Breast epithelium (tissue), 4 donors: Measurements from ENCODE around the gene FRK. TPM values are rescaled to one million over a fixed set of nuclear protein-coding genes. Genes with fewer than 3 reads are reported as not detected.

Experiments used
- DNase-seq, 2 donors: peaks; one replicate each; pipeline ENCODE4 v3.0.0-alpha.2; 2019; ENCODE audit warnings: low spot score in 2 of 2
- H3K27ac ChIP-seq, 2 donors: fragments of 200-600 bp; sonication (generic) in 1 of 2; one replicate each; pipeline ENCODE4 v1.5.1; 2016 to 2019; ENCODE audit warnings: mild to moderate bottlenecking in 1 of 2
- H3K27me3 ChIP-seq, 2 donors: fragments of 200-600 bp; sonication (generic) in 1 of 2; one replicate each; pipeline versions ENCODE4 v1.5.1 to v1.6.0; 2017 to 2019; ENCODE audit warnings: control low read depth in 1 of 2, mild to moderate bottlenecking in 1 of 2
- H3K36me3 ChIP-seq: fragments of 200-600 bp; one replicate; pipeline ENCODE4 v1.5.1; 2019
- H3K4me1 ChIP-seq, 2 donors: fragments of 200-600 bp; sonication (generic); one replicate each; pipeline ENCODE4 v1.5.1; 2016 to 2019; ENCODE audit warnings: control low read depth in 1 of 2
- H3K4me3 ChIP-seq, 3 donors: fragments of 200-600 bp; sonication (generic); 1 replicate in 2 of 3; 2 replicates in 1 of 3; pipeline ENCODE4 v1.5.1; 2016 to 2019; ENCODE audit warnings: mild to moderate bottlenecking in 3 of 3, moderate library complexity in 2 of 3
- H3K9me3 ChIP-seq, 2 donors: fragments of 200-600 bp; sonication (generic) in 1 of 2; one replicate each; pipeline ENCODE4 v1.5.1; 2016 to 2019; ENCODE audit warnings: control low read depth in 1 of 2
- POLR2A ChIP-seq: fragments of 450-650 bp; IDR thresholded peaks from one replicate; pipeline ENCODE4 v1.6.1; 2016; ENCODE audit warnings: antibody characterized with exemption, mild to moderate bottlenecking, moderate library complexity
- POLR2AphosphoS5 ChIP-seq, 3 donors: sonication (generic); formaldehyde crosslinking; IDR thresholded peaks; one replicate each; pipeline ENCODE4 v1.6.1; 2017; ENCODE audit warnings: antibody characterized with exemption in 3 of 3
- intact Hi-C: fragments of 100-400 bp; cut with DNase I; formaldehyde crosslinking; loops from one replicate; pipeline ENCODE4 v1.15.1; 2023; ENCODE audit warnings: low total_unique reads
- total RNA-seq, 3 donors: library from RNA; depleted of rRNA; stranded (reverse); fragments of >200 nt; gene quantifications; one replicate each; pipeline ENCODE4 v1.1.0, GENCODE V29; 2016
- TF ChIP-seq, protein P1 (sequence below), 3 donors: fragments of 450-650 bp; IDR thresholded peaks; one replicate each; pipeline ENCODE4 v1.5.1; 2016 to 2017; ENCODE audit warnings: antibody characterized with exemption in 3 of 3, mild to moderate bottlenecking in 3 of 3, moderate library complexity in 3 of 3

Gene FRK
- total RNA-seq, 3 donors from 2014 or later: 0.64 to 10.5 (median 5.9) TPM

DNA sequence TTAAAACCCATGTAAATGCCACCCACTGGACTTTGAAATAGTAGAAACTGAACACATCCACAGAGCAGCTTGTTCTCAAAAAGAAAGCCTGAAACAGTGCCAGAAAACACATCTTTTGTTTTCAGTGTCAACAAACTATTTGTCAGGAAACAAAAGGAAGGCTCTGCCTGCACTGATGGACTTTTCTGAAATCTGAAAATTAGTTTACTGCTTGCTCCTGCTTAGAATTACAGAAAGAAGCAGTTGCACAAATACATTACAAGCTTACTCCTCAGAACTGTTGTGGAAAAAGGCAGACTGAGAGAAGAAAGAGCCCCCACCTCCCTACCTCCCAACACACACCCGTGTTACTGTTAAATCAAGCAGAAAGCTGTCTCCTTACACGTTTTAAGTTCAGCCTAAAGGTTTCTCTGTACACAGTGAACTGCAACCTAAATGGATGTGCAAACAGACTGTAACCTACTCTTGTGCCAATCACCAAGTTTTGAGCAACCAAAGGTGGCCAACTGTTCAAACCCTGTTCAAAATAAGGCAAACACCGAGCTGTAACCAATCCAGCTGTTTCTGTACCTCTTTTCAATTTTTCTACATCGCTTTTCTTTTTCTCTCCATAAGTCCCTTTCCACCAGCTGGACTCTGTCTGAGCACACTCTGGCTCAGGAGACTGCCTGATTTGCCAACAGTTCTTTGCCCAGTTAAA is 43.7 kb downstream of the FRK start:
- intact Hi-C loops: no loop called here
- DNase-seq: no peak
- no peaks in the 10 kb centered on the region for H3K9me3 ChIP-seq
- no peak overlapping the region for H3K4me3 ChIP-seq
- H3K36me3 ChIP-seq: no peaks in the 10 kb centered on the region
- peak overlapping the region; percentile 30 for H3K27ac ChIP-seq
- TF ChIP-seq, protein P1, sequence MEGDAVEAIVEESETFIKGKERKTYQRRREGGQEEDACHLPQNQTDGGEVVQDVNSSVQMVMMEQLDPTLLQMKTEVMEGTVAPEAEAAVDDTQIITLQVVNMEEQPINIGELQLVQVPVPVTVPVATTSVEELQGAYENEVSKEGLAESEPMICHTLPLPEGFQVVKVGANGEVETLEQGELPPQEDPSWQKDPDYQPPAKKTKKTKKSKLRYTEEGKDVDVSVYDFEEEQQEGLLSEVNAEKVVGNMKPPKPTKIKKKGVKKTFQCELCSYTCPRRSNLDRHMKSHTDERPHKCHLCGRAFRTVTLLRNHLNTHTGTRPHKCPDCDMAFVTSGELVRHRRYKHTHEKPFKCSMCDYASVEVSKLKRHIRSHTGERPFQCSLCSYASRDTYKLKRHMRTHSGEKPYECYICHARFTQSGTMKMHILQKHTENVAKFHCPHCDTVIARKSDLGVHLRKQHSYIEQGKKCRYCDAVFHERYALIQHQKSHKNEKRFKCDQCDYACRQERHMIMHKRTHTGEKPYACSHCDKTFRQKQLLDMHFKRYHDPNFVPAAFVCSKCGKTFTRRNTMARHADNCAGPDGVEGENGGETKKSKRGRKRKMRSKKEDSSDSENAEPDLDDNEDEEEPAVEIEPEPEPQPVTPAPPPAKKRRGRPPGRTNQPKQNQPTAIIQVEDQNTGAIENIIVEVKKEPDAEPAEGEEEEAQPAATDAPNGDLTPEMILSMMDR (IDR thresholded peaks at IDR 0.05): no peak
- TF ChIP-seq POLR2A (no peak), POLR2AphosphoS5 (IDR thresholded peaks at IDR 0.05) (no peak)
- H3K27me3 ChIP-seq: no peaks in the 10 kb centered on the region
- no peaks in the 10 kb centered on the region for H3K4me1 ChIP-seq

DNA sequence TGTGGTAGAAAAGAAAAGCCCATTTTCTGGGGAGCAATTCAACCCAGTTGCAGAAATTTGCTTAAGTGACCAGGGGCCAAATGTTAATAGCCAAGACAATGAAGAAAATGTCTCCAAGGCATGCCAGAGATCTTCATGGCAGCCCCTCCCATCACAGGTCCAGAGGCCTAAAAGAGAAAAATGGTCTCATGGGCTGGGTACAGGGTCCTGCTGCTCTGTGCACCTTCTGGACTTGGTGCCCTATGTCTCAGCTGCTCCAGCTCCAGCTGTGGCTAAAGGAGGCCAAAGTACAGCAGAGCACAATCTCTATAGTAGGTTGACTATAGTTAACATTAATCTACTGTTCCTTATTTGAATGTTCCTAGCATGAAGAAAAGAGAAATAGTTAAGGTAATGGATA is 44.7 kb downstream of the FRK start:
- intact Hi-C loops: no loop called here
- no peaks in the 10 kb centered on the region for H3K4me1 ChIP-seq

DNA sequence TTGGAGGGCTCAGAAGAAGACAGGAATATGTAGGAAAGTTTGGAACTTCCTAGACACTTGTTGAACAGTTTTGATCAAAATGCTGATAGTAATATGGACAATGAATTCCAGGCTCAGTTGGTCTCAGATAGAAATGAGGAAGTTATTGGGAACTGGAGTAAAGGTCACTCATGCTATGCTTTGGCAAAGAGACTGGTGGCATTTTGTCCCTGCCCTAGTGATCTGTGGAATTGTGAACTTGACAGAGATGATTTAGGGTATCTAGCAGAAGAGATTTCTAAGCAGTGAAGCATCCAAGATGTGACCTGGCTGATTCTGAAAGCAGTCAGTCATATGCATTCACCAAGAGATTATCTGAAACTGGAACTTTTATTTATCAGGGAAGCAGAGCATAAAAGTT is 45.1 kb downstream of the FRK start:
- no peaks in the 10 kb centered on the region for H3K36me3 ChIP-seq
- H3K9me3 ChIP-seq: no peaks in the 10 kb centered on the region
- TF ChIP-seq POLR2AphosphoS5 (IDR thresholded peaks at IDR 0.05): no peak
- no peak for TF ChIP-seq POLR2A
- TF ChIP-seq, protein P1 (IDR thresholded peaks at IDR 0.05): no peak
- H3K27ac ChIP-seq: no peak overlapping the region
- no peaks in the 10 kb centered on the region for H3K27me3 ChIP-seq
- no peaks in the 10 kb centered on the region for H3K4me1 ChIP-seq
- DNase-seq: no peak
- intact Hi-C loops: no loop called here
- H3K4me3 ChIP-seq: no peak overlapping the region

More for the DNA sequence above, 44.7 kb downstream of the FRK start:
- Histone ChIP-seq H3K36me3 (no peaks in the 10 kb centered on the region), H3K4me3 (no peak overlapping the region), H3K27me3 (no peaks in the 10 kb centered on the region), H3K27ac (no peak overlapping the region), H3K9me3 (no peaks in the 10 kb centered on the region)
- DNase-seq: no peak
- TF ChIP-seq POLR2AphosphoS5 (IDR thresholded peaks at IDR 0.05): no peak
- TF ChIP-seq, protein P1 (IDR thresholded peaks at IDR 0.05): no peak
- no peak for TF ChIP-seq POLR2A

DNA sequence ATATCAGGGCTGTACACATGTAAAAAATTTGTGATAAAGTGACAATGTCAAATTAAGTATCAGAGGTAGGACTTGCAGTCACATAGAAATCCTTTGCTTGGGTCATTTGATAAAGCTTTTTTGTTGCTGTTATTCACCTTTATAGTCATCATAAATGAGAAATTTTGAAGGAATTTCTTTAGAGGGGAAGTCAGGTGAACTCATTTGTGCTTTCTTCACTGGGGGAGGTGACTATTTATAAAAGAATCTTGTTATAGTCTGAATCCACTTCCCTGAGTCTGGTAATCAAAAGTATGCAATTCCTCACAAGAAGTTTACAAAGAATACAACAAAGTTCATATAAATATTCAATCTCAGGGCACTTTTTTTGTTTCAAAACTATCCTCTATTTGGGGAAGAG is 47.7 kb downstream of the FRK start:
- Histone ChIP-seq H3K4me3 (no peak overlapping the region), H3K27me3 (no peaks in the 10 kb centered on the region), H3K27ac (no peak overlapping the region), H3K4me1 (no peaks in the 10 kb centered on the region), H3K9me3 (no peaks in the 10 kb centered on the region), H3K36me3 (no peaks in the 10 kb centered on the region)
- intact Hi-C loops: no loop called here
- no peak for DNase-seq
- TF ChIP-seq, protein P1 (IDR thresholded peaks at IDR 0.05): no peak
- TF ChIP-seq POLR2AphosphoS5 (IDR thresholded peaks at IDR 0.05) (no peak), POLR2A (no peak)

DNA sequence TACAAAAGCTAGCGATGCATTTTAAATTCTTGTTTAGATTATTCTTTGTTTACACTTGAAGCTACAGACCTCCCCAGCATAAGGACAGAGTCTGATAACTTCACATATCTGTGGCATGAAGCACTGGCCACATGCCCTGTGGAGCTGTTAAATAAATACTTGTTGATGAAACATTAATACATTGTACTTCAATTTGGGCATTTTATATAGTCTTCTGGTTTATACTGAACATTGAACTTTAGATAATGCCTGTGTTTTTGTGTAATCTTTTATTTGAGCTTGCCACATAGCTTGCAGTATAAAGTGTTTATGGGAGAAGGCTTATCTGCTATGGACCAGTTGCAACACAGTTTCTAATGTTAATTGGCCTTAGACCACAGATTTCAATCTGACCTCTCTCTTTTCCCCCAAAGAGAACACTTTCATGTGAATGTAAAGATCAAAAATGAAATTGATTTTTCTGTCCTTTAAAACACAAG is 48.2 kb downstream of the FRK start:
- Histone ChIP-seq H3K27me3 (no peaks in the 10 kb centered on the region), H3K4me3 (no peak overlapping the region), H3K9me3 (no peaks in the 10 kb centered on the region), H3K4me1 (no peaks in the 10 kb centered on the region), H3K27ac (no peak overlapping the region), H3K36me3 (no peaks in the 10 kb centered on the region)
- no peak for DNase-seq
- no peak for TF ChIP-seq POLR2A
- no peak for TF ChIP-seq POLR2AphosphoS5 (IDR thresholded peaks at IDR 0.05)
- TF ChIP-seq, protein P1 (IDR thresholded peaks at IDR 0.05): no peak
- intact Hi-C loops: no loop called here
